ENCODE measurements around the gene CYP2R1.

CYP2R1 gene

GRCh38 chr11:14858404-14858803, 33.6 kb downstream of the CYP2R1 start:
- no peak for DNase-seq (ENCODE audit: low read depth)
- no peak overlapping the region for H3K4me3 ChIP-seq (ENCODE audit: low read depth, low read length)
- TF ChIP-seq, protein P1, sequence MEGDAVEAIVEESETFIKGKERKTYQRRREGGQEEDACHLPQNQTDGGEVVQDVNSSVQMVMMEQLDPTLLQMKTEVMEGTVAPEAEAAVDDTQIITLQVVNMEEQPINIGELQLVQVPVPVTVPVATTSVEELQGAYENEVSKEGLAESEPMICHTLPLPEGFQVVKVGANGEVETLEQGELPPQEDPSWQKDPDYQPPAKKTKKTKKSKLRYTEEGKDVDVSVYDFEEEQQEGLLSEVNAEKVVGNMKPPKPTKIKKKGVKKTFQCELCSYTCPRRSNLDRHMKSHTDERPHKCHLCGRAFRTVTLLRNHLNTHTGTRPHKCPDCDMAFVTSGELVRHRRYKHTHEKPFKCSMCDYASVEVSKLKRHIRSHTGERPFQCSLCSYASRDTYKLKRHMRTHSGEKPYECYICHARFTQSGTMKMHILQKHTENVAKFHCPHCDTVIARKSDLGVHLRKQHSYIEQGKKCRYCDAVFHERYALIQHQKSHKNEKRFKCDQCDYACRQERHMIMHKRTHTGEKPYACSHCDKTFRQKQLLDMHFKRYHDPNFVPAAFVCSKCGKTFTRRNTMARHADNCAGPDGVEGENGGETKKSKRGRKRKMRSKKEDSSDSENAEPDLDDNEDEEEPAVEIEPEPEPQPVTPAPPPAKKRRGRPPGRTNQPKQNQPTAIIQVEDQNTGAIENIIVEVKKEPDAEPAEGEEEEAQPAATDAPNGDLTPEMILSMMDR (IDR thresholded peaks at IDR 0.05; ENCODE audit: insufficient read depth, low read depth, low read length, missing control alignments): no peak

DNA sequence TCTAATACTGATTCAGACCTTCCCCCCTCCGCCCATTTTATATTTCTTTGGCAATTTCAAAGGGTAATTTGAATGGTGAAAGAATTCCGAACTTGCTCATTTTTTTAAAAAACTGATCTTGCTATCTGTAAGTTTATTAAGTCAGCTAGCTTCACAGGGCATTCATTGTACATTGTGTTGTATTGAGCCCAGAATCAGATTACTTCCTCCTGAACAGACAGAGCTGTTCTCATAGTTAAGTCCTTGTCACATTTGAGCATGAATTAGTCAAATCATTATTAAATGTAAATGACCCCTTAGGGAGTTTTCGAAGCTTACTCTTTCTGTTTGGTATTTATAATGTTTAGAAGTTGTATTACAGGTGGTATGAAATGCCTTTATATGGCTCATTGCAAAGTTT, 34.4 kb downstream of the CYP2R1 start:
- TF ChIP-seq, protein P1 (IDR thresholded peaks at IDR 0.05; ENCODE audit: insufficient read depth, low read depth, low read length, missing control alignments): no peak
- H3K4me3 ChIP-seq (ENCODE audit: low read depth, low read length): no peak overlapping the region
- no peak for DNase-seq (ENCODE audit: low read depth)

GRCh38 chr11:14855890-14856289, 36.1 kb downstream of the CYP2R1 start:
- TF ChIP-seq, protein P1 (IDR thresholded peaks at IDR 0.05; ENCODE audit: insufficient read depth, low read depth, low read length, missing control alignments): no peak
- DNase-seq (ENCODE audit: low read depth): no peak
- H3K4me3 ChIP-seq (ENCODE audit: low read depth, low read length): no peak overlapping the region

DNA sequence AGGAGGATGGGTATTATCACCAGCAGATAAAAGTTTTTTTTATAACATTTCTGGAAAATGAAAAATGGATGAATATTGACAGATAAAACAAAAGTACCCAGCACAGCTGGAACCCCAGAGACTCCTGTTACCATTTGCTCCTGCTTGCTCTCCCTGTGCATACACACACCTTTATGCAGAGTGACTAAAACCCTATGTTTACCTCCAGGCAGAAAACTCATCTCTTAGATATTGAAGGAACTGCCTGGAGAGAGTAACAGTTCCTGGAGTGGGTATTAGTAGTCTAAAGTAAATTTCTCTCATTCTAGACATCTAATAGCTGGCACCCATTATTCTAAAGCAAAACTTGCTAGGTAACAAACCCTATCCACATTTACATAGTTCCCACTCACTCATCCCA, 38.0 kb downstream of the CYP2R1 start:
- TF ChIP-seq, protein P1 (IDR thresholded peaks at IDR 0.05; ENCODE audit: insufficient read depth, low read depth, low read length, missing control alignments): no peak
- no peak overlapping the region for H3K4me3 ChIP-seq (ENCODE audit: low read depth, low read length)
- no peak for DNase-seq (ENCODE audit: low read depth)

GRCh38 chr11:14852571-14853177, 39.4 kb downstream of the CYP2R1 start:
- TF ChIP-seq, protein P1 (IDR thresholded peaks at IDR 0.05; ENCODE audit: insufficient read depth, low read depth, low read length, missing control alignments): no peak
- no peak for DNase-seq (ENCODE audit: low read depth)
- no peak overlapping the region for H3K4me3 ChIP-seq (ENCODE audit: low read depth, low read length)

DNA sequence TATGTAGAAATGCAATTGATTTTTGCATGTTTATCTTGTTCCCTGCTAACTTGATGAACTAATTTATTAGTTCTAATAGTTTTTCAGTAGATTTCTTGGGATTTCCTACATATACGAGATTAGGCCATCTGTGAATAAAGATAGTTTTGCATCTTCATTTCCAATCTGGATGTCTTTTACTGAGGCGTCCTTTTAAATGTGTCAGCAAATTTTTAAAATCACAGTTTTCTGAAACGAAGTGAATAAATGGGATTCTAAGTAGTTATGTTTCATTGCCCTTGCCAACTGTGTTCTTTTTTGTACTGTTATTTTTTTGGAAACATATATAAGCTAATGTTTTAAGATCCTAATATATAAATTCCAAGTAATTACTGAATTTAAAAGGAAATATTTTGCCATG, 50.0 kb downstream of the CYP2R1 start:
- TF ChIP-seq, protein P1 (IDR thresholded peaks at IDR 0.05; ENCODE audit: insufficient read depth, low read depth, low read length, missing control alignments): no peak
- no peak overlapping the region for H3K4me3 ChIP-seq (ENCODE audit: low read depth, low read length)
- DNase-seq (ENCODE audit: low read depth): no peak

Data from GM12865 (cell line).